Naive B cell (primary cell): ENCODE measurements around the gene NDUFB2. TPM values are rescaled to one million over a fixed set of nuclear protein-coding genes. Genes with fewer than 3 reads are reported as not detected.

Source experiments
- ATAC-seq, 2 donors: fragments of 150-1000 bp; cut with Tn5 transposase; 2 replicates each; pipeline ENCODE4 v1.10.0; 2021; ENCODE audit warnings: low read depth in 2 of 2, mild to moderate bottlenecking in 2 of 2, moderate library complexity in 2 of 2
- DNase-seq: peaks from one replicate; pipeline ENCODE4 v3.0.0; 2022
- H3K27ac Mint-ChIP-seq, 6 donors: one replicate each; pipeline ENCODE4 v1.8.0; 2020 to 2022; ENCODE audit warnings: mild to moderate bottlenecking in 6 of 6, mixed read lengths in 6 of 6, moderate library complexity in 5 of 6, inconsistent platforms in 2 of 6
- H3K27me3 Mint-ChIP-seq, 3 donors: one replicate each; pipeline ENCODE4 v1.8.0; 2021 to 2022; ENCODE audit warnings: mixed read lengths in 3 of 3, mild to moderate bottlenecking in 1 of 3
- H3K36me3 Mint-ChIP-seq, 2 donors: one replicate each; pipeline ENCODE4 v1.8.0; 2020 to 2022; ENCODE audit warnings: mixed read lengths in 2 of 2, inconsistent platforms in 1 of 2, mild to moderate bottlenecking in 1 of 2
- H3K4me1 Mint-ChIP-seq, 3 donors: one replicate each; pipeline ENCODE4 v1.8.0; 2020 to 2022; ENCODE audit warnings: mixed read lengths in 3 of 3, inconsistent platforms in 1 of 3, mild to moderate bottlenecking in 1 of 3, moderate library complexity in 1 of 3
- H3K4me3 Mint-ChIP-seq, 8 donors: one replicate each; pipeline ENCODE4 v1.8.0; 2020 to 2022; ENCODE audit warnings: mild to moderate bottlenecking in 8 of 8, mixed read lengths in 8 of 8, moderate library complexity in 8 of 8, inconsistent platforms in 2 of 8
- H3K9me3 Mint-ChIP-seq, 7 donors: one replicate each; pipeline ENCODE4 v1.8.0; 2020 to 2022; ENCODE audit warnings: mixed read lengths in 7 of 7, mild to moderate bottlenecking in 5 of 7, inconsistent platforms in 2 of 7, moderate library complexity in 1 of 7
- polyA plus RNA-seq, 6 donors: library from polyadenylated mRNA; unstranded; fragments of 300-500 nt; fragmentation: Illumina TruSeq; gene quantifications; one replicate each; pipeline ENCODE4 v1.2.3, GENCODE V29; 2021; ENCODE audit warnings: low read depth in 6 of 6

Gene NDUFB2
- polyA plus RNA-seq, result 100 to 1,000 TPM; 298 to 433 (median 362) TPM

DNA sequence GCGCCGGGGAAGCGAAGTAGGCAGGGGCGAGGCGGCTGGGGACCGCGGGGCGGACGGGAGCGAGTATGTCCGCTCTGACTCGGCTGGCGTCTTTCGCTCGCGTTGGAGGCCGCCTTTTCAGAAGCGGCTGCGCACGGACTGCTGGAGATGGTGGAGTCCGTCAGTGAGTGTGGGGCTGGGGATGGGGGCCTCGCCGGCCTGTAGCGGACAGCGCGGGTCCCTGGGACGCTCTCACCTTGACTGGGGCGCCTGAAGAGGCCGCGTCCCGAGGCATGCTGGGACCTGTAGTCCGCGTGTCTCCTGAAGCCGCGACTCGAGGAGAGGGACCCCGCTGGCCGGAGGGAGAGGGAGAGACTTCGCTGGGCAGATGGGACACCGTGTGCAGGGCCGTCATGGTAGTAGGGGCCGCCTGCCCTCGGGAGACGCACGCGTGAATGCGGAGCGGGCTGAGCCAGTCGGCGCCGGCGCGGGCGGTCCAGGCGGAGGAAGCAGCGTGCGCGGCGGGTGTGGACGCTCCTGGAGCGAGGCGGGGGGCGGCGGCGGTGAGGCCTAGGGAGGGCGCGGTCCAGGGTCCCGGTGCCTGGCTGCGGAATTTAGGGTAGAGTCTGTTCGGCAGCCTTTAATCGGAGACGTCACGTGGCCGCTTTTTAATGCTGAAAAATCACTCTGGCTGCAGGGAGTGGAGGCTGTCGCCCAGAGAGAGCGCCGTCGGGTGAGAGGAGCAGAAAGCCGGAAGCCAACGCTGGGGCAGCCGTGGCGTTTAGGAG is at the start of gene NDUFB2:
Gene NDUFB2, plus strand, starts transcription at position 29 of the 767 bp plus-strand sequence. Its CDS starts 37 bp downstream, at position 66.
- Mint-ChIP-seq H3K4me3 (peak within 1 kb of the TSS; percentile 93 to 100 (median 98)), H3K4me1 (peaks cover 29 to 46% (median 41%) of the 10 kb centered on the region in 3 donors), H3K27ac (peak within 1 kb of the TSS; percentile 94 to 99 (median 98)), H3K27me3 (no peaks in the 10 kb centered on the region), H3K9me3 (no peaks in the 10 kb centered on the region), H3K36me3 (peaks cover 4 to 15% of the 10 kb centered on the region in 2 donors)
- peak; percentile 88 for DNase-seq
- ATAC-seq, result peak; percentile 85 to 87

GRCh38 chr7:140646931-140647647 is 49.4 kb upstream of the NDUFB2 start:
- peaks cover 11 to 15% (median 13%) of the 10 kb centered on the region in 3 donors for H3K4me1 Mint-ChIP-seq
- H3K27ac Mint-ChIP-seq, result peak overlapping the region in 2 of 6 donors; percentile 62 to 74

DNA sequence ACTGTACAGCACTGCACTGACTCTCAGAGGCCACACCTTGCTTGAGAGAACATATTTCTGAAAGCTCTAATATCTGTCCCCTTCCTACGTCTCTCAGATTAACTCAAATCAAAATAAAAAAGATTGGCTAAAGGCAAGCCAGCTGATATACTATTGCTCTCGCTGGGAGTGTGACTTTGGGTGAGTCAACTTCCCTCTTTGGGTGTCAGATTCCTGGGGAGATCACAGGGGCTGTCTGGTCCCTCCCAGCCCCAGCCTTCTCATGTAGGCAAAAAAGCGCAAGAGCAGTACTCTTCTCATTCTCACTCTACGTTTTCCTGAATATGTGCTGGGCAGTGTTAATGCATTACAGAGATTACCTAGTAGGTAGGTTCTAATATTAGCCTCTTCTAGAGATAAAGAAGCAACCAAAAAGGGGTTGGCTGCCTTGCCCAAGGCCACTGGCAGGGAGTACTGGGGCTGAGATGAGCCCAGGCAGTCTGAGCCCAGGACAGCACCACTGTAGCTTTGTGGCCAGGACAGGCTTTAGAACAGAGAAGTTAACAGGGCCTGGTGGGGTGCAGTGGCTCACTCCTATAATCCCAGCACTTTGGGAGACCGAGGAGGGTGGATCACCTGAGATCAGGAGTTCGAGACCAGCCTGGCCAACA is 46.8 kb upstream of the NDUFB2 start:
- peaks cover 17 to 19% (median 18%) of the 10 kb centered on the region in 3 donors for H3K4me1 Mint-ChIP-seq
- peaks cover 0 to under 1% (median 0%) of the 10 kb centered on the region in 7 donors for H3K9me3 Mint-ChIP-seq
- DNase-seq (no peak), ATAC-seq (no peak)
- H3K36me3 Mint-ChIP-seq, result no peaks in the 10 kb centered on the region
- no peak overlapping the region for H3K4me3 Mint-ChIP-seq
- H3K27me3 Mint-ChIP-seq, result peaks cover under 1 to 7% (median 3%) of the 10 kb centered on the region in 3 donors
- no peak overlapping the region for H3K27ac Mint-ChIP-seq

More at GRCh38 chr7:140646931-140647647, 49.4 kb upstream of the NDUFB2 start:
- peaks cover 0 to 1% (median 0%) of the 10 kb centered on the region in 7 donors for H3K9me3 Mint-ChIP-seq
- no peak overlapping the region for H3K4me3 Mint-ChIP-seq
- peak; percentile 39 for DNase-seq
- peak; percentile 98 to 99 for ATAC-seq
- H3K27me3 Mint-ChIP-seq, result peaks cover 10 to 17% (median 15%) of the 10 kb centered on the region in 3 donors
- no peaks in the 10 kb centered on the region for H3K36me3 Mint-ChIP-seq

GRCh38 chr7:140650367-140650766 is 46.1 kb upstream of the NDUFB2 start:
- peaks cover 18 to 20% (median 19%) of the 10 kb centered on the region in 3 donors for H3K4me1 Mint-ChIP-seq
- DNase-seq (no peak), ATAC-seq (no peak)
- peak overlapping the region in 1 of 6 donors; percentile 77 for H3K27ac Mint-ChIP-seq
- no peaks in the 10 kb centered on the region for H3K9me3 Mint-ChIP-seq
- no peaks in the 10 kb centered on the region for H3K36me3 Mint-ChIP-seq
- H3K4me3 Mint-ChIP-seq, result no peak overlapping the region
- peaks cover 0 to 5% (median 3%) of the 10 kb centered on the region in 3 donors for H3K27me3 Mint-ChIP-seq

- ATAC-seq (peak; percentile 30 to 35), DNase-seq (peak; percentile 40)
- Mint-ChIP-seq H3K9me3 (no peaks in the 10 kb centered on the region), H3K36me3 (no peaks in the 10 kb centered on the region), H3K27ac (peak overlapping the region in 3 of 6 donors; percentile 29 to 80 (median 40)), H3K27me3 (peaks cover 0 to 10% (median 3%) of the 10 kb centered on the region in 3 donors), H3K4me1 (peaks cover 27 to 29% (median 27%) of the 10 kb centered on the region in 3 donors), H3K4me3 (peak overlapping the region in 1 of 8 donors; percentile 32)
Observed at GRCh38 chr7:140653319-140654108, 43.0 kb upstream of the NDUFB2 start.

DNA sequence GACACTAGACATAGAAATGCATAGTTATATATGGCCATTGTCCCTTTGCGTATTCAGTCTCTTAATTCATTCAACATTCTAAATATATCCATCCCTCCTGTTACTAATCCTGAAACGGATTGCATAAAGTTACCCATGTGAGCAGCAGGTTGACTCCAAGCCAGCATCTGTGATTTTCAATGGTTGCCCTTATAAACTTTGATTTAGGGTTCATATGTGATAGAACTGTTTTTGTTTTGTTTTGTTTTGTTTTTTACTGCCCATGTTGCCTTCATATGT is 42.5 kb upstream of the NDUFB2 start:
- ATAC-seq (no peak), DNase-seq (no peak)
- H3K36me3 Mint-ChIP-seq, result no peaks in the 10 kb centered on the region
- no peak overlapping the region for H3K4me3 Mint-ChIP-seq
- H3K4me1 Mint-ChIP-seq, result peaks cover 27 to 29% (median 27%) of the 10 kb centered on the region in 3 donors
- peaks cover 0 to 10% (median 3%) of the 10 kb centered on the region in 3 donors for H3K27me3 Mint-ChIP-seq
- no peaks in the 10 kb centered on the region for H3K9me3 Mint-ChIP-seq
- no peak overlapping the region for H3K27ac Mint-ChIP-seq

GRCh38 chr7:140654661-140655060 is 41.8 kb upstream of the NDUFB2 start:
- DNase-seq (no peak), ATAC-seq (no peak)
- Mint-ChIP-seq H3K36me3 (no peaks in the 10 kb centered on the region), H3K4me3 (peak overlapping the region in 2 of 8 donors; percentile 35 to 58), H3K4me1 (peaks cover 27 to 29% (median 27%) of the 10 kb centered on the region in 3 donors), H3K27ac (peak overlapping the region in 1 of 6 donors; percentile 61), H3K27me3 (peaks cover 0 to 10% (median 3%) of the 10 kb centered on the region in 3 donors), H3K9me3 (no peaks in the 10 kb centered on the region)

DNA sequence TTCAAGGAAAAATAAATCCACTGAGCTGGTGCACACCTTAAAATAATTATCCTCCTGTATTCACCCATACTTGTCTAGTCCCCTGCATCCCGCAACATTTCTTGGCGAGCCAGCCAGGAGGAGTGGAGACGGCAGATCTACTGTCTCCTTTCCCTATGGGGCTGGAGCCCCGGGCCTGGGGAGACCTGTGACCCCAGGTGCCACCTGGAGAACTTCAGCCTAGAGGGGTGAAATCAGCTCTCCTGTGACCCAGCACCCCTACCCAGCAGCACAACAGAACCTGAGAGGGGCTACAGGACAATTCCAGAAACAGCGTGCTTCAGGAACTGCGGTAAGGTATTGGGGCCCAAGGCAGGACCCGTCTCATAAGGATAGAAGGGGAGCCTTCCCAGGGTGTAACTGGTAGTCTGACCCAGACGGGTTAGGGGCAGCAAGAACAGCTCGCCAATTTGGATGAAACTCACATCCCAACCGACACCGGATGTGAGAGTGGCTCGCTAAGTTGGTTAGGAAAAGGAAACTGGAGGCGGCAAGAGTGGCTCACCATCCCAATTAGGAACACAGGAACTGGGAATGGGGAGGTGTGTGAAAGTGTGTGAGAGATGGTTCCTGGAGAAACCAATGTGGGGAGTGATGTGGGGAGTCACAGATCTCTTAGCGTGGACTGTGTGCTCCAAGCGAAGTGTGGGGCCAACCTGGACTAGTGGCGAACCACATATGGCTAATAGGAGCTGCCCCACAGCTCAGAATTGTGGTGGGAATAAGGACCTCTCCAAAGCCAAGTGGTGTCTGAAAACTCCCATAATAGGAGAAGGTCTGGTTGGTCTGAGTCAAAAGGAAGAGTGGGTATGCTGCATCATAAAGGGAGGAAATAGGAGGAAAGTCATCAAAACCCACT is 40.7 kb upstream of the NDUFB2 start:
- Mint-ChIP-seq H3K4me3 (peak overlapping the region in 6 of 8 donors; percentile 78 to 92 (median 90)), H3K27ac (peak overlapping the region; percentile 50 to 94 (median 86)), H3K9me3 (no peaks in the 10 kb centered on the region), H3K27me3 (peaks cover 0 to 10% (median 0%) of the 10 kb centered on the region in 3 donors), H3K4me1 (peaks cover 27 to 29% (median 27%) of the 10 kb centered on the region in 3 donors), H3K36me3 (no peaks in the 10 kb centered on the region)
- DNase-seq (no peak), ATAC-seq (no peak)

DNA sequence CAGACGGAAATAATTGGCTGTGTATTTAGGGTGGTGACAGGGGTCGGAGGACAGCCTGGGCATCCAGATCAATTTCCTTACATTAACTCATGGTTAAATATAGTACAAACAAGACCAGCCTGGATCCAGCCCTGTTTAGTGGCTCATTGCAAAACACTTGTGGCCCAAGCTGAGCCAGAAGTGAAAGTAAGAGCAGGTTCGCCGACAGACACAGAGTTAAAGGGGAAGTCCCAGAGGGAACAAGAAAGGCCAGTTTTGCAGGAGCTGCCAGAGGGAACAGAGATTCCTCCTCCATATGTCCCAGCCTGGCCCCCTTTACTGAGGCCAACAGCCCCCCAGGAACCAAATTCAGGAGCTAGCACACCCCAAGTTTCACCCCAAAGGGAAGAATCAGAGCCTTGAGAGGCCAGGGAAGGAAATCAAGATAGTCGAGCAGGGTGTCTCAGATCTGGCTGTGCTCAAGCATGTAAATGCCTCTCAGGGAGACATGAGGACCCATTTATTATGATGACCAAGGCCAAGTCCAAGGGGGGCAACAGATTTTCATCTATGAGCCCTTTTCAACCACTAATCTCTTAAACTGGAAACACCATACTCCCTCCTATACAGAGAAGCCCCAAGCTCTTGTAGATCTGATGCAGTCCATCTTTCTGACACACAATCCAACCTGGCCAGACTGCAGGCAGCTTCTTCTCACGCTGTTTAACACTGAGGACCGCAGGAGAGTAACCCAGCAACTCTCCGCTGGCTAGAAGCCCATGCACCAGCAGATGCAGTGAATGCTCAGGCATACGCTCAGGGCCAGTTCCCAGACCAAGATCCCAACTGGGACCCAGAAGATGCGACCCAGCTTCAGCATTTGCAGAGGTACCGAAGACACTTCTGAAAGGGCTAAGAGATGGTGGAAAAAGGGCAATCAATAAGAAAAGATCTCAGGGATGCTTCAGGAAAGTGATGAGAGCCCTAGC is 39.7 kb upstream of the NDUFB2 start:
- Mint-ChIP-seq H3K36me3 (no peaks in the 10 kb centered on the region), H3K27me3 (peaks cover 0 to 10% (median 0%) of the 10 kb centered on the region in 3 donors), H3K9me3 (no peaks in the 10 kb centered on the region), H3K4me1 (peaks cover 27 to 29% (median 27%) of the 10 kb centered on the region in 3 donors), H3K4me3 (peak overlapping the region; percentile 28 to 93 (median 90)), H3K27ac (peak overlapping the region; percentile 79 to 94 (median 86))
- ATAC-seq (peak; percentile 92 to 93), DNase-seq (peak; percentile 38)

DNA sequence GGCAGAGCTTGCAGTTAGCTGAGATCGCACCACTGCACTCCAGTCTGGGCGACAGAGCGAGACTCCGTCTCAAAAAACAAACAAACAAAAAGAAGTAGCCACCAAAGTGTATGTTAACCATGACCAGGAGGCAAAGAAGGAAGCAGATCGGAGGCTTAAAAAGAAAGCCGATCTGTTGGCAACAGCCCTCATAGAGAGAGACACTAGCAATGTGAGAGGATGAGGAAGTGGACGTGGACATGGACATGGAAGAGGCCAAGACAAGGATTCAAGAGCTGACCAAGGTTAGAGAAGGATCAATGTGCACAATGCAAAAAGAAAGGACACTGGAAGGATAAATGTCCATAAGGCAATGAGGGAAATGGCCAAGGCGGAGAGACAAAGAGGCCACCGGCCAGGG is 38.6 kb upstream of the NDUFB2 start:
- ATAC-seq, result no peak
- no peak for DNase-seq
- Mint-ChIP-seq H3K36me3 (no peaks in the 10 kb centered on the region), H3K9me3 (no peaks in the 10 kb centered on the region), H3K27ac (no peak overlapping the region), H3K4me3 (no peak overlapping the region), H3K27me3 (peaks cover 0 to 10% (median 0%) of the 10 kb centered on the region in 3 donors), H3K4me1 (peaks cover 26 to 29% (median 27%) of the 10 kb centered on the region in 3 donors)

GRCh38 chr7:140659856-140660255 is 36.7 kb upstream of the NDUFB2 start:
- H3K9me3 Mint-ChIP-seq, result no peaks in the 10 kb centered on the region
- DNase-seq, result no peak
- no peak for ATAC-seq
- H3K27me3 Mint-ChIP-seq, result peaks cover 0 to 6% (median 0%) of the 10 kb centered on the region in 3 donors
- no peak overlapping the region for H3K4me3 Mint-ChIP-seq
- H3K27ac Mint-ChIP-seq, result no peak overlapping the region
- no peaks in the 10 kb centered on the region for H3K36me3 Mint-ChIP-seq
- peaks cover 18 to 19% (median 18%) of the 10 kb centered on the region in 3 donors for H3K4me1 Mint-ChIP-seq
